Brain pericyte (primary cell): ENCODE measurements around the gene CALCR.
"Not testable (repeated sequence)": the region's sequence is repeated elsewhere in the genome, so short reads cannot be mapped to it uniquely, and the experiment has no call there.

ENCODE experiments used
- DNase-seq: peaks from one replicate; pipeline ENCODE4 v3.0.0-alpha.2; 2012; ENCODE audit warnings: low read depth, low spot score

CALCR gene

GRCh38 chr7:93562106-93562505, 12.4 kb downstream of the CALCR start:
- DNase-seq: no peak

- DNase-seq: no peak
Observed at GRCh38 chr7:93559639-93560491, 14.7 kb downstream of the CALCR start.

DNA sequence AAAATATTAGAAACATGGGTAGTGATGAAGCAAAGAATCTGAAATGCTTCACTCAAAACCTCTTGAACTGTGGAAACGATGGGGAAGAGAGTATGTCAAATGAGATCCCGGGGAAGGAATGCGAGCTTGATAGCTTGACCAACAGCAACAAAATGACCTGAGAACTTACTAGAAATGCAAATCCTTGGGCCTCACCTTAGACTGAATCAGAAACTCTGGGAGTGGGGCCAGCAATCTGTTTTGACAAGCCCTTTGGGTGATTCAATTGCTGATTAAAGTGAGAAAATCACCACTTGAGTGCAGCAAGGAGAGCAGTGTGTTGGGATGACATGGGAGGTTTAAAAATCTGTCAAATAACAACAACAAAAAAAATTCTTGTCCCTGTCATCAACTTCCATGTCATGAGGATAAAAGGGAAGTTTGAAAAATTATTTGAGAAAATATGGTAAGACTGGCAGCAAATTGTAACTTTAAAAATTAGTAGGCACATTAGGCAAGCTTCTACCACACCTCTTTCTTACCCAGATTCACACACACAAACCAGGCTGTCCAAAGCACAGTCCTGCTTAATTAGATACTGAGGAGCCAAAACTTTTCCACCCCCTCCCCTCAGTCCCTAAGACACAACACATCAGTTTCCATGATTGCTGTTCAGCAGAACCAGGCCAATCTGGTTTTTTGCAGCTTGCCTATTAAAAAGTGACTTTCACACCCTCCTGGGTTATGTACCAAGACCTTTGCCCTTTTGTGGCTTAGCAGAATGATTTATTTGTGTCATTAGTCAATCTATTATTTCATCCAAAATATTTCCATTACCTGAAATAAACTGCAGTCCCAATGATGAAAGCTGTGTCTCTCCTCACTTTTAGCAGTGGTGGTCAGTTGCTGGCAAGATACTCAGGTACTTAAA, 15.6 kb downstream of the CALCR start:
- DNase-seq: no peak

- no peak for DNase-seq
Observed at GRCh38 chr7:93551931-93552330, 22.6 kb downstream of the CALCR start.

DNA sequence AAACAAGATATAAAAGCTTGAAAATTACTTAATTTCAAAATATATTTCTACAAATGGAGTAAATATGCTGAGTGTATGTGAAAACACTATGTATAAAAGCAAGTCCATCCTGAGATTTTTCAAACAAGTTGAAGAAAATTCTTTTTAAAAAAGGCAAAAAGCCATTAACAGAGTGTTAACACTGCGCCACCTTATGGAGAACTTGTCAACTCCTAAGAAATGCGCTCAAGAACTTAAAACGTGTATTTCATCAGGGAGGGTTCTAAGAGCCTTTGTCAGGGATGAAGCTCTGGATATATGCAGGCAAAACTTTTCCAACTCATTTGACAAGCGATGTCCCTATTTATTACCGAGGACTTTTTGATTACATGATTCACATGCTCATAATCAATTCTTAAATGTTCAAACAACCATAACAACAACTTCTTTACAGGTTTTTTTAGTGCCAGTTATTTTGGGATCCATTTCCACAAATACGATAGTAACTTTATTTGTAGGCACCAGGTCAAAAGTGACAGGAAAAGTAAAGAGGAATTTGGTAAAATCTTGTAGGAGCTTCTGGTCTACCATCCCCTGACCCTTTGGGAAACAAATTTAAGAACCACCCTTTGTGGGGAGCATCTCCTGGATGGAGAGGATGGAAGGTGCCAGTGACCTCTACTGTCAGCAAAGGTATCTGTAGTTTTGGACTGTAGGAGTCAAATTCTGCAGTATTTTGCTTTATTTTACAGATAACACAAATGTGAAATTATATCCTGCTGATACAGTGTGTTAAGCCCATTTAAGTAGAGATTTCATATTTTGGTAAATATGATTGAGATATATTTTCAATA, 23.2 kb downstream of the CALCR start:
- no peak for DNase-seq

- no peak for DNase-seq
Observed at GRCh38 chr7:93547716-93548115, 26.8 kb downstream of the CALCR start.

GRCh38 chr7:93544691-93545090, 29.8 kb downstream of the CALCR start:
- no peak for DNase-seq

GRCh38 chr7:93538061-93538460, 36.5 kb downstream of the CALCR start:
- DNase-seq: no peak

GRCh38 chr7:93535616-93536015, 38.9 kb downstream of the CALCR start:
- DNase-seq: no peak

DNA sequence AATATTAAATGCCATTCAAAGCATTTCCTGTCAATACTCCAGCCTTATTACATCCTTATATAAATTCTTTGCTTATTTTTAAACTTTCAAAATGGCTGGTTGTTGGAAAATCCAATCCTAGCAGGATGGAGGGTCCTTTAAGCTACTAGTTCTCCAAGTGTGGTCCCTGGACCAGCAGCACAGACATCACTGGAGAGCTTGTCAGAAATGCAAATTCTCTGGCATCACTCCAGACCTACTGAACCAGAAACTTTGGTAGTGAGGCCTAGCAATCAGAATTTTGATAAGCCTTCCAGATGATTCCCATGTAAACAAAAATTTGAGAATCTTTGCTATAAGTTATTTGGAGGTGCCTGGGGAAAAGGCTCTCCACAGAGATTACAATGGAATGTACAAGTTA, 43.8 kb downstream of the CALCR start:
- DNase-seq: no peak

- DNase-seq: no peak
Observed at GRCh38 chr7:93516834-93517233, 57.7 kb downstream of the CALCR start.

- DNase-seq: no peak
Observed at GRCh38 chr7:93515144-93515543, 59.4 kb downstream of the CALCR start.

- DNase-seq: no peak
Observed at GRCh38 chr7:93509303-93509702, 65.2 kb downstream of the CALCR start.

GRCh38 chr7:93503088-93503487, 71.4 kb downstream of the CALCR start:
- DNase-seq: no peak

- not testable (repeated sequence) for DNase-seq
Observed at GRCh38 chr7:93491860-93492259, 82.7 kb downstream of the CALCR start.

DNA sequence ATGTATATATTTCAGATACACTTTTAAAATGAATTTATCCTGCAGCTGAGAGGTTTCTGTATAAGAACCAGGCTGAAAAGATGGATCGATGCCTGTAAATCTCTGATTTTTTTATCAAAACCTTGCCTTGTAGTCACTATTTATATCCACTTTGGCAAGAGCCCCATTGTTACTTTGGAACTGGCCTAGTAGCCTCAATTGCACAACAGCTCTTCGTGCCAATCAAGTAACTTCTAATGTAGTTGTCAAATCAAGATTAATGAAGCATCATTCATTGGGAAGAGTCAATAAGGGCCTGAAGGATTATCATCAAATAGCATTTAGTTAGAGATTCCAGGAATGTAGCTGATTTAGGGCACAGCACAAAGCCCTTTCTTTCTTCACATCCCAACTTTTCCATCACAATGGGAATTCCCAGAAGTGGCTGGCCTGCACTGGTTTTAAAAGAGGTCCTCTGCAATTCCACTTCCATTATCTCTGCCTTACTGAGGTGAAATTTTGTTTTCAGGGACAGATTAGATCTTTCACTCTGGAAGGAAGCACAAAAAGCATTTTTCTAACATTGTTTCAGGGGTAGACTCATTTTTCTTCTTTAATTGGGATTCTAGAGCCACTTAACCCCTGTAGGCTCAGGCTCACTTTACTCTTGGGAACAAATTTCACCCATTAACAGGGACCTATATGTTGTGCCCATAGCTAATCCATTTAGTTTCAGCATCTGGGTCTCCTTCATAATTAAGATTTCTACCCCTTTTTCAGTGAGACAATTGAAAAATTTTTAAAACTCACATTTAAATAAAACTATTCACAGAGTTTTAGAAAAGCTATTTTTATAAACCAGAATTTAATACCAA, 97.8 kb downstream of the CALCR start:
- DNase-seq: no peak

- no peak for DNase-seq
Observed at GRCh38 chr7:93475811-93476210, 98.7 kb downstream of the CALCR start.

GRCh38 chr7:93471456-93471855, 103.1 kb downstream of the CALCR start:
- no peak for DNase-seq

GRCh38 chr7:93463764-93464163, 110.8 kb downstream of the CALCR start:
- no peak for DNase-seq

DNA sequence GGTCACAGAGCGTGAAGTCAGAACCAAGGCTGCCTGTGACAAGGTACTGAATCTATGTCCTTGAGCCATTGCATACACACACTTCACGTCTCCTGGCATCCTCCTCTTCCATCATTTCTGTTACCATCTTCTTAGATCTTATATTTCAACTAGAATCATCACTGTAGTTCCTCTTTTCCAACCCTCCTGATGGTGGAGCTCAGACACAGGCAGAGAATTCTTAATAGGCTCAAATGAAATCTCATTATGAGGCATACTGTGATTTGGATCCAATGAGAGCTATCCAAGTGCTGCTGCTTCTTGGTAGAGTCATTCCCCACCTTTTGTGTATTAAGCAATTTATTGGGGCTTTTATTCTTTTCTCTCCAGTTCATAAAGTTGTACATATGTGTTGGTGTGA, 113.2 kb downstream of the CALCR start:
- DNase-seq: no peak

- no peak for DNase-seq
Observed at GRCh38 chr7:93453262-93453661, 121.3 kb downstream of the CALCR start.
